ENCODE results near the gene VAV1. TPM values are rescaled to one million over a fixed set of nuclear protein-coding genes. Genes with fewer than 3 reads are reported as not detected.

The VAV1 gene
- total and polyA plus RNA-seq, 2 of the 13 experiments (the other 11 are each of a cell fraction or from before 2014, with no cell fraction given) = not detected

- TF ChIP-seq FOXK1 (CRISPR knock-in tag; IDR thresholded peaks at IDR 0.05; ENCODE audit: borderline replicate concordance, low read depth) (peak; percentile 58; the same call in 1 of the 2 replicates), ZBTB21 (CRISPR knock-in tag; IDR thresholded peaks at IDR 0.05) (no peak), AHR (CRISPR knock-in tag; IDR thresholded peaks at IDR 0.05) (0 out of 2 replicates have a peak, but pooled peaks have one; percentile 93), FOXA1 (IDR thresholded peaks at IDR 0.05) (no peak), FOXA1 (CRISPR knock-in tag; IDR thresholded peaks at IDR 0.05) (peak; percentile 42; the same call in 1 of the 2 replicates), NR3C1 (CRISPR knock-in tag; IDR thresholded peaks at IDR 0.05) (no peak), ZNF281 (CRISPR knock-in tag; IDR thresholded peaks at IDR 0.05; ENCODE audit: borderline replicate concordance) (peak; percentile 96), ARNTL (CRISPR knock-in tag; IDR thresholded peaks at IDR 0.05) (peak; percentile 98), ZNF782 (CRISPR knock-in tag; IDR thresholded peaks at IDR 0.05; ENCODE audit: borderline replicate concordance) (peak; percentile 69; the same call in 1 of the 2 replicates), HNF4A (CRISPR knock-in tag; IDR thresholded peaks at IDR 0.05) (peak; percentile 78), KLF16 (CRISPR knock-in tag; IDR thresholded peaks at IDR 0.05) (peak in 1 of 2 experiments; percentile 84; a peak in 2 of 4 replicates), HOXD1 (CRISPR knock-in tag; IDR thresholded peaks at IDR 0.05) (peak; percentile 86), ZUFSP (CRISPR knock-in tag; IDR thresholded peaks at IDR 0.05; ENCODE audit: borderline replicate concordance) (no peak), ZNF775 (CRISPR knock-in tag; IDR thresholded peaks at IDR 0.05; ENCODE audit: borderline replicate concordance) (0 out of 2 replicates have a peak, but pooled peaks have one; percentile 66), ZNF737 (CRISPR knock-in tag; IDR thresholded peaks at IDR 0.05; ENCODE audit: borderline replicate concordance) (no peak), BRD4 (CRISPR knock-in tag; IDR thresholded peaks at IDR 0.05) (peak; percentile 60), JDP2 (CRISPR knock-in tag; IDR thresholded peaks at IDR 0.05; ENCODE audit: borderline replicate concordance) (no peak), GABPA (IDR thresholded peaks at IDR 0.05; ENCODE audit: low read depth, low read length) (no peak), GABPA (CRISPR knock-in tag; IDR thresholded peaks at IDR 0.05; ENCODE audit: low read depth) (peak; percentile 48), NCOA5 (CRISPR knock-in tag; IDR thresholded peaks at IDR 0.05) (no peak), SP4 (CRISPR knock-in tag; IDR thresholded peaks at IDR 0.05) (peak; percentile 94)
- TF ChIP-seq, protein P1, sequence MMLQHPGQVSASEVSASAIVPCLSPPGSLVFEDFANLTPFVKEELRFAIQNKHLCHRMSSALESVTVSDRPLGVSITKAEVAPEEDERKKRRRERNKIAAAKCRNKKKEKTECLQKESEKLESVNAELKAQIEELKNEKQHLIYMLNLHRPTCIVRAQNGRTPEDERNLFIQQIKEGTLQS (CRISPR knock-in tag; IDR thresholded peaks at IDR 0.05) = no peak
- TF ChIP-seq, protein P2, sequence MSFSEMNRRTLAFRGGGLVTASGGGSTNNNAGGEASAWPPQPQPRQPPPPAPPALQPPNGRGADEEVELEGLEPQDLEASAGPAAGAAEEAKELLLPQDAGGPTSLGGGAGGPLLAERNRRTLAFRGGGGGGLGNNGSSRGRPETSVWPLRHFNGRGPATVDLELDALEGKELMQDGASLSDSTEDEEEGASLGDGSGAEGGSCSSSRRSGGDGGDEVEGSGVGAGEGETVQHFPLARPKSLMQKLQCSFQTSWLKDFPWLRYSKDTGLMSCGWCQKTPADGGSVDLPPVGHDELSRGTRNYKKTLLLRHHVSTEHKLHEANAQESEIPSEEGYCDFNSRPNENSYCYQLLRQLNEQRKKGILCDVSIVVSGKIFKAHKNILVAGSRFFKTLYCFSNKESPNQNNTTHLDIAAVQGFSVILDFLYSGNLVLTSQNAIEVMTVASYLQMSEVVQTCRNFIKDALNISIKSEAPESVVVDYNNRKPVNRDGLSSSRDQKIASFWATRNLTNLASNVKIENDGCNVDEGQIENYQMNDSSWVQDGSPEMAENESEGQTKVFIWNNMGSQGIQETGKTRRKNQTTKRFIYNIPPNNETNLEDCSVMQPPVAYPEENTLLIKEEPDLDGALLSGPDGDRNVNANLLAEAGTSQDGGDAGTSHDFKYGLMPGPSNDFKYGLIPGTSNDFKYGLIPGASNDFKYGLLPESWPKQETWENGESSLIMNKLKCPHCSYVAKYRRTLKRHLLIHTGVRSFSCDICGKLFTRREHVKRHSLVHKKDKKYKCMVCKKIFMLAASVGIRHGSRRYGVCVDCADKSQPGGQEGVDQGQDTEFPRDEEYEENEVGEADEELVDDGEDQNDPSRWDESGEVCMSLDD (CRISPR knock-in tag; IDR thresholded peaks at IDR 0.05; ENCODE audit: borderline replicate concordance) = peak; percentile 92
These were observed 19.1 kb upstream of the VAV1 start (continued) for GRCh38 chr19:6753178-6754031.
